Thoracic aorta (tissue), 2 donors: Measurements from ENCODE around the gene AOPEP. TPM values are rescaled to one million over a fixed set of nuclear protein-coding genes. Genes with fewer than 3 reads are reported as not detected.

Experiments
- ATAC-seq: fragments of 150-250 bp; one replicate; pipeline ENCODE4 v1.8.0; 2017; ENCODE audit warnings: low read depth; ENCODE audit not compliant: insufficient number of reproducible peaks, low FRiP score
- DNase-seq: peaks from one replicate; pipeline ENCODE4 v3.0.0-alpha.2; 2020; ENCODE audit warnings: low spot score
- H3K27ac ChIP-seq, 2 donors: fragments of 200-600 bp; sonication (generic); 1 replicate in 1 of 2; 2 replicates in 1 of 2; pipeline ENCODE4 v1.5.1; 2016; ENCODE audit warnings: mild to moderate bottlenecking in 2 of 2, moderate library complexity in 2 of 2
- H3K27me3 ChIP-seq: fragments of 200-600 bp; sonication (generic); replicated peaks from 2 replicates; pipeline ENCODE4 v1.6.0; 2016; ENCODE audit warnings: mild to moderate bottlenecking; ENCODE audit not compliant: insufficient read depth
- H3K36me3 ChIP-seq: fragments of 200-600 bp; sonication (generic); one replicate; pipeline ENCODE4 v1.5.1; 2016
- H3K4me1 ChIP-seq, 2 donors: fragments of 200-600 bp; sonication (generic); 1 replicate in 1 of 2; 2 replicates in 1 of 2; pipeline versions ENCODE4 v1.5.1 to v1.6.0; 2016; ENCODE audit warnings: low read depth in 2 of 2, mild to moderate bottlenecking in 1 of 2; ENCODE audit not compliant: control insufficient read depth in 1 of 2
- H3K4me3 ChIP-seq: fragments of 200-600 bp; sonication (generic); 2 replicates; pipeline ENCODE4 v1.5.1; 2016; ENCODE audit warnings: mild to moderate bottlenecking
- H3K9me3 ChIP-seq: fragments of 200-600 bp; sonication (generic); 2 replicates; pipeline ENCODE4 v1.5.1; 2016
- CTCF ChIP-seq: fragments of 200-600 bp; sonication (generic); IDR thresholded peaks from one replicate; pipeline ENCODE4 v1.5.1; 2019; ENCODE audit warnings: antibody characterized with exemption
- total RNA-seq, 2 donors: library from RNA; depleted of rRNA; stranded (reverse); fragments of >200 nt; gene quantifications; one replicate each; pipeline versions ENCODE4 v1.1.0 to v1.2.3, GENCODE V29; 2016

Gene AOPEP
- total RNA-seq, 2 donors from 2014 or later = 494 to 668 TPM

DNA sequence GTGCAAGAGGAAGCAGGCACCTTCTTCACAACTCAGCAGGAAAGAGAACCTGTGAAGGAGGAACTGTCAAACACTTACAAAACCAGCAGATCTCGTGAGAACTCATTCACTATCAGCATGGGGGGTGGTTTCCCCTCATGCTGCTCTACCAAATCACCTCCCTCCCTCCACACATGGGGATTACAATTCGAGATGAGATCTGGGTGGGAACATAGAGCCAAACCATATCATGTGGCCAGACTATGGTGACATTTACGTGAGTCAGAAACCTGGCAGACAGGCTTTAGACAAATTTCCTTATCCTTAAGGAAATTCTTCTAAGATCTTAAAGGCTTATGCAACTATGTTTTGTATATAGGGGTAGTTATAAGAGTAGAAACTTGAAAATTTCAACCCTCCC lies 8.7 kb upstream of the AOPEP start:
- ATAC-seq = no peak
- Histone ChIP-seq H3K4me3 (no peak overlapping the region), H3K36me3 (no peaks in the 10 kb centered on the region), H3K27me3 (no peaks in the 10 kb centered on the region), H3K27ac (no peak overlapping the region), H3K4me1 (no peaks in the 10 kb centered on the region), H3K9me3 (no peaks in the 10 kb centered on the region)
- DNase-seq = no peak
- TF ChIP-seq CTCF = no peak

DNA sequence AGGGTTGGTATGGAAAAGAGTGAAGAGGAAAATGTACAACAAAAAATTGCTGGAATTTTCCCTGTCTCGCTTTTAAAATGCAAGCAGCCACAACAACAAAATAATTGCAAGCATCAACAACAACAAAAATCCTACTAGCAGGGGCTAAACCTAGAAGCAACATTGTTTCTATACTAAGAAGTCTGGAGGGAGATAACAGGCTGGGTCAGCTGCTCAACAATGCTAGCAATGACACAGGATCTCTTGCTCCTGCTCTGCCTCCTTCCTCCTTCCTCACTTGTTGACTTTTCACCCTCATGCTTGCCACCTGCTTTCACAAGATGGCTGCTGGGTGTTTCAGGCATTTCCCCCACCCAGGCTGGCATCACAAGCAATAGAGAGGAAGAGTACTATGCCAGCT lies 7.6 kb upstream of the AOPEP start:
- H3K4me1 ChIP-seq = no peaks in the 10 kb centered on the region
- TF ChIP-seq CTCF = no peak
- no peak overlapping the region for H3K4me3 ChIP-seq
- no peaks in the 10 kb centered on the region for H3K36me3 ChIP-seq
- no peaks in the 10 kb centered on the region for H3K9me3 ChIP-seq
- no peak for DNase-seq
- no peaks in the 10 kb centered on the region for H3K27me3 ChIP-seq
- ATAC-seq = no peak
- H3K27ac ChIP-seq = no peak overlapping the region

- DNase-seq (no peak), ATAC-seq (no peak)
- Histone ChIP-seq H3K27ac (no peak overlapping the region), H3K4me3 (no peak overlapping the region), H3K4me1 (no peaks in the 10 kb centered on the region), H3K36me3 (no peaks in the 10 kb centered on the region), H3K9me3 (no peaks in the 10 kb centered on the region), H3K27me3 (no peaks in the 10 kb centered on the region)
- no peak for TF ChIP-seq CTCF
Observed at GRCh38 chr9:94719878-94720277, 6.6 kb upstream of the AOPEP start.

DNA sequence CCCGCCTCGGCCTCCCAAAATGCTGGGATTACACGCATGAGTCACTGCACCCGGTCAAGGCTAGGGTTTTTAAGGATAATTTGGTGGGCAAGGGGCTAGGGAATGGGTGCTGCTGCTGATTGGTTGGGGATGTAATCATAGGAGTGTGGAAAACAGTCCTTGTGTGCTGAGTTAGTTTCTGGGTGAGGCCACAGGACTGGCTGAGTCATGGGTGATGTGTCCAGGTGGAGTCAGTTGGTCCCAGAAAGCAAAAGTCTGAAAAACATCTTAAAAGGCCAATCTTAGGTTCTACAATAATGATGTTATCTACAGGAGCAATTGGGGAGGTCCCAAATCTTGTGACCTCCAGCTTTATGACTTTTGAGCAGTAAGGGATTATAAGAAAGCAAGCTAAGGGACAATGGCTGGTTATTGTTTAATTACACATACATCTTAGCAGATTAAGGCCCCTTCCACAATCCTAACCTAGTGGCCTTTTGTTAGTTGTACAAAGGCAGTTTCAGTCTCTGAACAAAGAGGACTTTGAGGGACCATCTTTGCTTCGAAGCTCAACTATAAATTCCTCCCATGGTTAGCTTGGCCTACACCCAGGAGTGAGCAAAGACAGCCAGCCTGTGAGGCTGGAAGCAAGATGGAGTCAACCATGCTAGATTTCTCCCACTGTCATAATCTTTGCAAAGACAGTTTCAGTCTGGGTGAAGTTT lies 5.5 kb upstream of the AOPEP start:
- no peaks in the 10 kb centered on the region for H3K36me3 ChIP-seq
- no peak overlapping the region for H3K27ac ChIP-seq
- ATAC-seq (no peak), DNase-seq (no peak)
- H3K4me3 ChIP-seq = no peak overlapping the region
- H3K4me1 ChIP-seq = peaks cover 0 to 2% of the 10 kb centered on the region in 2 donors
- H3K27me3 ChIP-seq = no peaks in the 10 kb centered on the region
- TF ChIP-seq CTCF = no peak
- no peaks in the 10 kb centered on the region for H3K9me3 ChIP-seq

GRCh38 chr9:94721754-94722153 lies 4.7 kb upstream of the AOPEP start:
- ATAC-seq (no peak), DNase-seq (no peak)
- Histone ChIP-seq H3K9me3 (no peaks in the 10 kb centered on the region), H3K27me3 (no peaks in the 10 kb centered on the region), H3K4me3 (no peak overlapping the region), H3K27ac (no peak overlapping the region), H3K4me1 (peaks cover 0 to 6% of the 10 kb centered on the region in 2 donors), H3K36me3 (no peaks in the 10 kb centered on the region)
- no peak for TF ChIP-seq CTCF
